Measurements from ENCODE around the gene TGFBR1.
"Not testable (repeated sequence)": the region's sequence is repeated elsewhere in the genome, so short reads cannot be mapped to it uniquely, and the experiment has no call there.

TGFBR1 gene

GRCh38 chr9:99192786-99193465 lies 88.0 kb downstream of the TGFBR1 start:
- DNase-seq: no peak

DNA sequence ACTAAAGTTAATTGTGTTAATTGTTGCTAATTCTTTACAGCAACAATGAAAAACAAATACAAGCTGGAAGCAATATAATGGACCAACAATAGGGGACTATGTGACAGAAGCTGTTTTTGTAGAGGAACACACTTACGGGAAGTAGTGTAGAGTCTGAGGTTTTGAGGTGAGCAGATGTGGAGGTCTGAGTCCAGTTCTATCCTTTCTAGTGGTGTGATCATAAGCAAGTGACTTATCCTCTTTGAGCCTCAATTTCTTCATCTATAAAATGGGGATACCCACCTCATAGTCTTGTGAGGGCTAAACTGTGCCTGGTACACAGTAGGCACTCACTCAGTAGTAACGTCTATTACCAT lies 88.5 kb downstream of the TGFBR1 start:
- no peak for DNase-seq

DNA sequence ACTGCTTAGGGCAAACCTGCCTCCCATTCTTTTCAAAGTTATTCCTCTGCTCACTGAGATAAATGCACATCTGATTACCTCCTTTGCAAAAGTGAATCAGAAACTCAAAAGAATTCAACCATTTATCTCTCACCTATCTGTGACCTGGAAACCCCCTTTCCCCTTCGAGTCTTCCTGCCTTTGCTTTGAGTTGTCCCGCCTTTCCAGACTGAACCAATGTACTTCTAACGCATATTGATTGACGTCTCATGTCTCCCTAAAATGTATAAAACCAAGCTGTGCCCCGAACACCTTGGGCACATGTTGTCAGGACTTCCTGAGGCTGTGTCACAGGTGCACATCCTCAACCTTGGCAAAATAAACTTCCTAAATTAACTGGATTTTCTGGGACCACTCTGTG lies 91.6 kb downstream of the TGFBR1 start:
- DNase-seq: not testable (repeated sequence)

DNA sequence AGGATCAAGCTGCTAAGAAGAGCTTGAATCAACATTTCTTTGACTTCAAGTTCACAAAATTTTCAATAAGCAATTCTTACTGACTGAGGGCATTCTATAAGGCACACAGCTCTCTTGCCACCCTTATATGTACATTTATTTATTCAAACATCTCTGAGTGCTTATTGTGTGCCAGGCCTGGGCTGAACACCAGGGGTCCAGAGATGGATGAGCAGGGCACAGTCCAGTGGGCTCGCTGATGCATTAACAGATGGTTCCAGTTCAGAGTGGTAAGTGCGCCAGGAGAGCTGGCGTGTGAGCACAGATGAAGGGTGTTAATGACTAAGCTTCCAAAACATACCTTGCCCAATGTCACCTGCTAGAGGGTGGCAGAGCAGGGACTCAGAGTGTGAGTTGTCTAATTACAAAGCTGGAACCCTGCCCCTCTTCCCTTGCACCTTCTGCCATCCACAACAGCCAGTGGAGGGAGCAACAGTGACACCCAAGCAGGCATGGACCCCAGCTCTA lies 92.3 kb downstream of the TGFBR1 start:
- no peak for DNase-seq

- DNase-seq: no peak
These were observed 93.1 kb downstream of the TGFBR1 start for GRCh38 chr9:99197987-99198386.

DNA sequence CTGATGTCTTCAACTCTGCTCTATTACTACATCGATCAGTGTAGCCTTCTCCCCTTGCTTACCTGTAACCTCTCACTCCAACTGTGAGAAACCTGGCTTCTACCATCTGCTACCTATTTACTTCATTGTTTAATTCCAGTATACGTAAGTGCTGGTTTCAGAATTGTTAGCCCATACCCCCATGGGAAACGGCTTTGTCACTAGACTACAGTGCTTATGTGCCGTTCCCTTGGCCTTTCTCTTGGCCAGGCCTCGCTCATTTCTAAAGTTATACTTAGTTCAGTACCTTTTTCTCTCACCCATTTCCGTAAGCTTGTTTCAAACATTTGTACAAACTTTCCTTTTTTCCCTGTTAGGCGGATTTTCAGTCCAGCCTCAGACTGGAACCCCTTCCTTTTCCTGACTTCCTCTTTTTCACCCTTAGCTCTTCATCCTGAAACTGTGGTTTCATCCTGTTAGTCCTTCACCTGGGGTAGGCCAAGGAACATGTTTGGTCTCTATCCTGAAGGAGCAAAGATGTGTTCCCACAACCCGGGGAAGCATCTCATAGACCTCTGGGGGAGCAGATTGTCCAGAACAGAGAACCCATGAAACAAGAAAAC lies 95.1 kb downstream of the TGFBR1 start:
- no peak for DNase-seq

DNA sequence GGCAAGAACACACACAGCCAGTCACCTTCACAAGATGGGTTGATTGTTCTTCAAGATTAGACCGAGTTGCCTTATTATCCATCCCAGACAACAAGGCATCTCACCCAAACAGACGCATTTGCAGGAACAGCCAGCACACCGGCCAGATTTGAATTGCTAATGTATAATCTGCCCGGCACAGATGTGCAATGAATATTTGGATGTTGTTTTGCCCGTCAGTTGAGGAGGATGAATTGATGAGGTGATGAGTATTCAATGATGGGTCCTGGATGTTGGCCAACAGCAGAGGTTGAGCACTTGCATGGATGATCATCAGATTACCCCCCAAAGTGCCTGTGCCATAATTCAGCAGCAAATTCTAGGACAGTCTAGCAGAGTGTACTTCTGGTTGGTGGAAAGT lies 96.7 kb downstream of the TGFBR1 start:
- DNase-seq: no peak

All from stimulated activated naive CD4-positive, alpha-beta T cell (primary cell).